Lower leg skin (tissue), 4 donors: Measurements from ENCODE around the gene CORO2A. TPM values are rescaled to one million over a fixed set of nuclear protein-coding genes. Genes with fewer than 3 reads are reported as not detected.

Experiments
- DNase-seq, 2 donors: peaks; one replicate each; pipeline ENCODE4 v3.0.0-alpha.2; 2019; ENCODE audit warnings: low spot score in 2 of 2
- H3K4me3 ChIP-seq: fragments of 200-600 bp; sonication (generic); 2 replicates; pipeline ENCODE4 v1.5.1; 2017; ENCODE audit warnings: mild to moderate bottlenecking, low read depth; ENCODE audit not compliant: poor library complexity, severe bottlenecking
- CTCF ChIP-seq, 3 donors: fragments of 450-650 bp; IDR thresholded peaks; one replicate each; pipeline ENCODE4 v1.5.1; 2016; ENCODE audit warnings: antibody characterized with exemption in 3 of 3, mild to moderate bottlenecking in 3 of 3, moderate library complexity in 2 of 3
- POLR2A ChIP-seq, 2 donors: fragments of 450-650 bp; IDR thresholded peaks; one replicate each; pipeline ENCODE4 v1.6.1; 2016 to 2017; ENCODE audit warnings: antibody characterized with exemption in 2 of 2, mild to moderate bottlenecking in 1 of 2, moderate library complexity in 1 of 2
- WGBS, 2 donors: methylation state at CpG; one replicate each; pipeline ENCODE4 v1.1.5; 2018; 5-methylcytosine and 5-hydroxymethylcytosine counted together
- intact Hi-C: fragments of 100-400 bp; cut with DNase I; formaldehyde crosslinking; loops from one replicate; pipeline ENCODE4 v1.15.0; 2023; ENCODE audit warnings: low total_unique reads
- total RNA-seq, 4 donors: library from RNA; depleted of rRNA; stranded (reverse); fragments of >200 nt; gene quantifications; one replicate each; pipeline ENCODE4 v1.1.0, GENCODE V29; 2016

Gene CORO2A
- total RNA-seq, 4 donors from 2014 or later, result 20.8 to 31.4 (median 25.4) TPM

DNA sequence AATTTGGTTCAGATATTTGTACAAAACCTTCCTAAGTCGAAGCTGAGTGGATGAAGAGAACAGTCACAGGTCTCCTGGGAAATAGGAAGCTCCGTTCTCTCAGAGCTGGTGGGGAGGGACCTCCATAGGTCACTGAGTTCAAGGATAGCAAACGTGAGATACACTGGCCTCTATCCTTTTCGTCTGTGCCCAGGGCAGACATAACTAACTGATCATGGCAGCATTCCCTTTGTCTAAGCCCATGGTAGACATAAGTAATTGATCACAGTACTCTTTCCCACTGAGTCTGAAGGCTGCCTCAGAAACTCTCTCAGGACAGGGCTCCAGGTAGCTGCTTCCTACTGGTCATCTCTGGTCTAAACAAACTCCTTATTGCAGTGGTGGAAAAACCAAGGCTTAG is 12.3 kb upstream of the CORO2A start:
- intact Hi-C loops, result loop anchor here (10.0 kb wide), 1 partner anchor 130 kb away; no protein-coding TSS in a partner anchor
- TF ChIP-seq CTCF (IDR thresholded peaks at IDR 0.05), result no peak
- TF ChIP-seq POLR2A (IDR thresholded peaks at IDR 0.05), result no peak
- no peak overlapping the region for H3K4me3 ChIP-seq
- DNase-seq, result no peak
- WGBS, 2 donors, result 70 to 75% methylated on average over 4 of the region's 4 CpGs

GRCh38 chr9:98203153-98203552 is 10.7 kb upstream of the CORO2A start:
- TF ChIP-seq CTCF (IDR thresholded peaks at IDR 0.05), result no peak
- TF ChIP-seq POLR2A (IDR thresholded peaks at IDR 0.05), result no peak
- H3K4me3 ChIP-seq, result no peak overlapping the region
- intact Hi-C loops, result loop anchor here (10.0 kb wide), 1 partner anchor 128 kb away; no protein-coding TSS in a partner anchor
- DNase-seq, result no peak
- whole genome bisulfite sequencing, 2 donors, result 78 to 79% methylated on average over 6 to 7 of the region's 7 CpGs

DNA sequence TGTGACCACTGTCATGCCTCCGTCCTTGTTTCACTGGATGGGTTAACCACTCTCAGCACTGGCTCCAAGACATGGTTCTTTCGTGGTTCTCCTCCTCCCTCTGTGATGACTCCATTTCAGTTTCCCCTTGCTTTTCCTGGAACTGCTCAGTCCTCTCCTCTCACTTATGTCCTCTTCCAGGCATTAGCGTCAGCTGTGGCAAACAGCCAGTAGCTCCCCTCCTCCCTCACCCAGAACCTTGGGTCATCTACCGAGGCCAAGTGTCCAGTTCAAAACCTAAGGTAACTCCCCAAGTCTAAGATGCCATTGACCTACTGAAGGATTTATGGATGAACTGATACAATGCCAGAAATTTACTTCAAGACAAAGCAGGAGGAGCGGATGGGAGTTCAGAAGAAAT is 9.8 kb upstream of the CORO2A start:
- intact Hi-C loops, result loop anchor here (10.0 kb wide), 1 partner anchor 127 kb away; no protein-coding TSS in a partner anchor
- no peak for TF ChIP-seq POLR2A (IDR thresholded peaks at IDR 0.05)
- TF ChIP-seq CTCF (IDR thresholded peaks at IDR 0.05), result no peak

DNA sequence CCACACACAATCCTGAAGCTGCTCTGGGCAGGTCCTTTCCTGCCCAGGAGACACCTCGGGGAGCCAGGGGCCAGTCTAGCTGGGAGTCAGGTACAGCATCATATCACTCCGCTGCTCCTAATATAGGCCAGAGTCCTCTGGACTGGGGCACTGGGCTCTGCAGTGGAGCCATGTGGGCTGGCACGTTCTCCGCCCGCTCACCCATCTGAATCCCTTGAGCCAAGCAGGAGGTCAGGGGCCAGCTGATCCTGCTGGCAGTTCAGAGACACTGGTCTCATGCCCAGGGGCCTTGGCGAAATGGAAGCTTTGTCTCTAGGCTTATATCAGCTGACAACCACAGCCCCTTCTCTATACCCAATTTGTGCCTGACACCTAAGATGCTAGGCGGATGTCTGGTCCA is 9.3 kb upstream of the CORO2A start:
- H3K4me3 ChIP-seq, result no peak overlapping the region
- intact Hi-C loops, result loop anchor here (10.0 kb wide), 1 partner anchor 127 kb away; no protein-coding TSS in a partner anchor
- TF ChIP-seq CTCF (IDR thresholded peaks at IDR 0.05) (no peak), POLR2A (IDR thresholded peaks at IDR 0.05) (no peak)
- no peak for DNase-seq
- whole genome bisulfite sequencing, 2 donors, result 87 to 92% methylated on average over 7 of the region's 7 CpGs

More for the DNA sequence above, 9.8 kb upstream of the CORO2A start:
- no peak for DNase-seq
- H3K4me3 ChIP-seq, result no peak overlapping the region
- 82 to 84% methylated on average over 5 of the region's 5 CpGs for WGBS, 2 donors

- intact Hi-C loops, result loop anchor here (10.0 kb wide), 1 partner anchor 126 kb away; no protein-coding TSS in a partner anchor
- 87 to 90% methylated on average over 6 of the region's 6 CpGs for WGBS, 2 donors
- DNase-seq, result no peak
- no peak for TF ChIP-seq CTCF (IDR thresholded peaks at IDR 0.05)
- TF ChIP-seq POLR2A (IDR thresholded peaks at IDR 0.05), result no peak
- no peak overlapping the region for H3K4me3 ChIP-seq
These were observed 8.7 kb upstream of the CORO2A start for GRCh38 chr9:98201102-98201501.
